GM10266 (cell line): ENCODE measurements around the gene TMEM135.
"Not testable (repeated sequence)": the region's sequence is repeated elsewhere in the genome, so short reads cannot be mapped to it uniquely, and the experiment has no call there.

Experiments
- DNase-seq: peaks from one replicate; pipeline ENCODE4 v3.0.0; 2012; ENCODE audit errors: extremely low spot score
- TF ChIP-seq, protein P1 (sequence below): IDR thresholded peaks from 2 replicates; pipeline ENCODE4 v1.5.1; 2012; ENCODE audit warnings: mild to moderate bottlenecking, low read depth; ENCODE audit not compliant: control insufficient read depth, insufficient read depth; ENCODE audit errors: missing control alignments

Gene TMEM135

DNA sequence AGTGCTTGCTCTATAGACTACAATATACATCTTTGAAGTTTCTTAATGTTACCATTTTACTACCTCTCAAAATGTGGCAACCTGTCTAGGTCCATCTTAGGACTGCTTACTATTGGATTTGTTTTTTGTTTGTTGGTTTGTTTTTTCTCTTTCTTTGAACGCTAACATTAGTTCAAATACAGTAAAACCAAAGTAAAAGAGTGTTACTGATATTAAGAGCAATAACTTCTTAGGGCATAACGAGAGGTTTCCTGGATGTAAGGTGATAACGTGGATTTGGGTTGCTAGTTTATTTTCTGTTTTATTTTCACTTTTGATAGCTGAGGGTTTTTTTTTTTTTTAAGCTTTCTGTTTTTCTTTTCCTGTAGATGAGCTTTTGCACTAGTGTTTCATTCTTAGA, 43.6 kb downstream of the TMEM135 start:
- TF ChIP-seq, protein P1, sequence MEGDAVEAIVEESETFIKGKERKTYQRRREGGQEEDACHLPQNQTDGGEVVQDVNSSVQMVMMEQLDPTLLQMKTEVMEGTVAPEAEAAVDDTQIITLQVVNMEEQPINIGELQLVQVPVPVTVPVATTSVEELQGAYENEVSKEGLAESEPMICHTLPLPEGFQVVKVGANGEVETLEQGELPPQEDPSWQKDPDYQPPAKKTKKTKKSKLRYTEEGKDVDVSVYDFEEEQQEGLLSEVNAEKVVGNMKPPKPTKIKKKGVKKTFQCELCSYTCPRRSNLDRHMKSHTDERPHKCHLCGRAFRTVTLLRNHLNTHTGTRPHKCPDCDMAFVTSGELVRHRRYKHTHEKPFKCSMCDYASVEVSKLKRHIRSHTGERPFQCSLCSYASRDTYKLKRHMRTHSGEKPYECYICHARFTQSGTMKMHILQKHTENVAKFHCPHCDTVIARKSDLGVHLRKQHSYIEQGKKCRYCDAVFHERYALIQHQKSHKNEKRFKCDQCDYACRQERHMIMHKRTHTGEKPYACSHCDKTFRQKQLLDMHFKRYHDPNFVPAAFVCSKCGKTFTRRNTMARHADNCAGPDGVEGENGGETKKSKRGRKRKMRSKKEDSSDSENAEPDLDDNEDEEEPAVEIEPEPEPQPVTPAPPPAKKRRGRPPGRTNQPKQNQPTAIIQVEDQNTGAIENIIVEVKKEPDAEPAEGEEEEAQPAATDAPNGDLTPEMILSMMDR = no peak
- peak; percentile 47 for DNase-seq

DNA sequence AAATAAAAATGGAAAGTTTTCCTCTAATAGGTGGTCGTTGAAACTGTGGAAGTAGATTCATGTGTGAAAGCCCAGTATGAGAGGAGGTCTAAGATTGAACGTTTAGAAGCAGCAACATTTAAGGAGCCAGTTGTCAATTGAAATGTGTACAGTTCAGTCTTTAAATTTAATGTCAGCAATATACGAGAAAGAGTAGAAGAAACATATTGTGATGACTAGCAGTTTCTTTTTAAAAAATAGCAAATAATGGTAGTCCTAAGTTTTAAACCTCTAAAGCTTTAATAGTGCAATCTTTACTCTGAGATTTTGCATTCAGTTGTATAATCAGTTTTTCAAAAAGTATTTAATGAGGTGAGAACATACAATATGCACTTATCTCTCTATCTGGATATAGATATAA, 44.9 kb downstream of the TMEM135 start:
- TF ChIP-seq, protein P1 = no peak
- DNase-seq = no peak

DNA sequence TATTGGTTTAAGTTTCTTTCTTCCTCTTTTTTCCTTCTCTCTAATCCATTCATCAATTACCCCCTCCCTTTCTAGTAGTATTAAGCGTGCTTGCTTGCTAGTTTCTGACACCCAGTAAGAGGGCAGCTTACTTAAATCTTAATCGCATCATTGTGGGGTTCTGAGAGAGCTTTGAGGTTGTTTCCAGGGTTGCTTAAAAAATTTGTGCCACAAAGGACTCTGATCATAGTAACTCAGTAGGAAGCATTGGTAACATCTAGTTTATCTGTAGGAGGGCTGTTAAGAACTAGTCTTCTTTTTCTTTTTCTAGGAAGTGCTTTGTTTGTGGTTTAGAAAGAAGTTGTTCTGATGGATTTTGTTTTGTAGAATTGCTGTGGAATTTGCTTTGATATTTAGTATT, 45.3 kb downstream of the TMEM135 start:
- TF ChIP-seq, protein P1 = no peak
- no peak for DNase-seq

DNA sequence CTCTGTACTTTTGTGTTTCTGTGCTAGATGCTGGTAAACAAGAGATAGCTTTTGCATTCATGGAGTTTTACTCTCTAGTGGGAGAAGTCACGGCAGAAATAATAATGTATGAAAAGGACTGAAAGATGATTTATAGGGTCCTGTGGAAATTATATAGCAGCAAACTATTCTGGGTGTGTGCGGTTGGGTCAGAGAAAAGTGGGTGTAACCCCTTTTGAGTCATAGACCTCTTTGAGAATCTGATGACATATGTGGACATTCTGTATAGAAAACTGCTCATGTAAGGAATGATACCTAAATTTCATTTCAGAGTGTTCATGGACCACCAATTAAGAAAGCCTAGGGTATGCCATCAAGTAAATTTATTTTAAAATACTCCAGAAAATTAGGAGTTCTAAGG, 54.4 kb downstream of the TMEM135 start:
- TF ChIP-seq, protein P1 = no peak
- no peak for DNase-seq

DNA sequence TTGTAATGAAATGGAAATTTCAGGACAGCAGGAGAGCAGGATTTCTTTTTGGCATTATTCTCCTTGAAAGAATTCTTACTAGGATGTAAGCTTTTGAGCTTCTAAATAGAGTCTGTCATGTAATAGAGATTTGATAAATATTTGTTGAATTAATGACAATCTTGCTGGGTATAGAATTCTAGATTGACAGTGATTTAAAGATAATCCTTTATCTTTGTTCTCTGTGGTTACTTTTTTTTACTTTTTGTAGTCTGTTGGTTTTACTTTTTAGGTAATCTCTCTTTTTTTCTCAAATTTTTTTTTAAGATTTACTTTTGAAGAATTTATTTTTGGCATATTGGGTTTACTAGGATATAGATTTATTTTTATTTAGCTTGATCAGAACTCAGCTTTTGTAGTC, 54.8 kb downstream of the TMEM135 start:
- no peak for DNase-seq
- TF ChIP-seq, protein P1 = no peak

- peak; percentile 11 for DNase-seq
- TF ChIP-seq, protein P1 = peak; percentile 47
Observed at GRCh38 chr11:87097582-87097981, 59.8 kb downstream of the TMEM135 start.

DNA sequence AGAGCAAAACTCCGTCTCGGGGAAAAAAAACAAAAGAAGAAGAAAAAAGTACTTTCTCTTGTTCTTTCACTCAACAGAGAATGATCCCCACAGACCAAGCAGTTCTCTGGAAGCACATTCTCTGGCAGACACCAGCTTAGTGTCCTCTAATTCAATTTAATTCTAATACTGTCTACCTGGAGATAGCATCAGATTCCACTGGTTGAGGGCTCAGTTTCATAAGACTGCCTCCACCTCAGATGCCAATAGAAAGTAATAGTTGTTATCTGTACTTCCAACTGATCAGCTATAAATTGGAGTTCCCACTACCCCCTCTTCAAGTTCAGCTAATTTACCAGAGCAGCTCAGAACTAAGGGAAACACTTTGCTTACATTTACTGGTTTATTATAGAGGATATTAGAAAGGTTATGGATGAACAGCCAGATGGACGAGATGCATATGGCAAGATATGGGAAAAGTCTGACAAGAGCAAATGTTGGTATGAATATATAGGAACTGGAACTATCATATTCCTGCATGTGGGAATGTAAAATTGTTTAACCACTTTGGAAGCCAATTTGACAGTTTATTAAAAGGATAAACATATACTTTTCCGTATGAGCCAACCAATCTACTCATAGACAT, 64.3 kb downstream of the TMEM135 start:
- DNase-seq = no peak
- TF ChIP-seq, protein P1 = no peak

- not testable (repeated sequence) for DNase-seq
Observed at GRCh38 chr11:87105826-87106225, 68.1 kb downstream of the TMEM135 start.

- DNase-seq = not testable (repeated sequence)
Observed at GRCh38 chr11:87107379-87107778, 69.6 kb downstream of the TMEM135 start.
